Chondrocyte (in vitro differentiated cells): Measurements from ENCODE around the gene PREX1. TPM values are rescaled to one million over a fixed set of nuclear protein-coding genes. Genes with fewer than 3 reads are reported as not detected.

ENCODE experiments used
- DNase-seq: peaks from one replicate; pipeline ENCODE4 v3.0.0; 2021; ENCODE audit warnings: mixed read lengths, low spot score
- H3K27ac Mint-ChIP-seq: one replicate; pipeline ENCODE4 v1.8.0; 2021; ENCODE audit warnings: mild to moderate bottlenecking, moderate library complexity, mixed read lengths; ENCODE audit not compliant: unreplicated experiment
- H3K27me3 Mint-ChIP-seq: 2 replicates; pipeline ENCODE4 v1.8.0; 2021; ENCODE audit warnings: low read depth, mixed read lengths
- H3K36me3 Mint-ChIP-seq: 2 replicates; pipeline ENCODE4 v1.8.0; 2021; ENCODE audit warnings: low read depth, mixed read lengths
- H3K4me1 Mint-ChIP-seq: 2 replicates; pipeline ENCODE4 v1.8.0; 2021; ENCODE audit warnings: low read depth, mild to moderate bottlenecking, mixed read lengths
- H3K4me3 Mint-ChIP-seq: one replicate; pipeline ENCODE4 v1.8.0; 2021; ENCODE audit warnings: mild to moderate bottlenecking, moderate library complexity, mixed read lengths; ENCODE audit not compliant: unreplicated experiment
- H3K9me3 Mint-ChIP-seq: 2 replicates; pipeline ENCODE4 v1.8.0; 2021; ENCODE audit warnings: low read depth, mixed read lengths
- total RNA-seq: library from RNA; stranded (reverse); gene quantifications from 3 replicates; pipeline ENCODE4 v1.2.1, GENCODE V29; 2021
- TF ChIP-seq, protein P1 (sequence below): fragments of 200-600 bp; sonication (generic); IDR thresholded peaks from 2 replicates; pipeline ENCODE4 v1.5.0; 2021; ENCODE audit warnings: antibody characterized with exemption, mild to moderate bottlenecking, moderate library complexity

PREX1 gene
- total RNA-seq, 1 donor from 2014 or later = 3.0 TPM

DNA sequence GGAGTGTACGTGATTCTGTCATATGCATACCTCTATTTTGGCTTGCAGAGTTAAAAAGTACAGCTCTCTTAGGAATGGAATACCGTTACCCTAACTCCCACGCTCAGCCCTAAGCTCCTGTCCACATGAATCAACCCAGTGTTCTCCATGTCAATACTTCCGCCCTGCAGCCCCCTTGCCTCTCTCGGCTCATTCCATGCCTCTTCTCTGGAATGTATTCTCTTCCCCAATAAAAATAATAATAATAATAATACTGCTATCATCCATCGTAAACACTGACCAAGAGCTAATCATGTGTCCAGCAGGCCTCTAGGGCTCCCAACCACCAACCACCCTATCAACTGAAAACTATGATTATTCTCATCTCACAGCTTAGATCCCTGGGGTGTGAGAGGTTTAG is 100.6 kb downstream of the PREX1 start:
- Mint-ChIP-seq H3K9me3 (no peaks in the 10 kb centered on the region), H3K27me3 (no peaks in the 10 kb centered on the region), H3K27ac (no peak overlapping the region), H3K36me3 (no peaks in the 10 kb centered on the region), H3K4me3 (no peak overlapping the region), H3K4me1 (peaks cover 28% of the 10 kb centered on the region)
- DNase-seq = no peak
- TF ChIP-seq, protein P1, sequence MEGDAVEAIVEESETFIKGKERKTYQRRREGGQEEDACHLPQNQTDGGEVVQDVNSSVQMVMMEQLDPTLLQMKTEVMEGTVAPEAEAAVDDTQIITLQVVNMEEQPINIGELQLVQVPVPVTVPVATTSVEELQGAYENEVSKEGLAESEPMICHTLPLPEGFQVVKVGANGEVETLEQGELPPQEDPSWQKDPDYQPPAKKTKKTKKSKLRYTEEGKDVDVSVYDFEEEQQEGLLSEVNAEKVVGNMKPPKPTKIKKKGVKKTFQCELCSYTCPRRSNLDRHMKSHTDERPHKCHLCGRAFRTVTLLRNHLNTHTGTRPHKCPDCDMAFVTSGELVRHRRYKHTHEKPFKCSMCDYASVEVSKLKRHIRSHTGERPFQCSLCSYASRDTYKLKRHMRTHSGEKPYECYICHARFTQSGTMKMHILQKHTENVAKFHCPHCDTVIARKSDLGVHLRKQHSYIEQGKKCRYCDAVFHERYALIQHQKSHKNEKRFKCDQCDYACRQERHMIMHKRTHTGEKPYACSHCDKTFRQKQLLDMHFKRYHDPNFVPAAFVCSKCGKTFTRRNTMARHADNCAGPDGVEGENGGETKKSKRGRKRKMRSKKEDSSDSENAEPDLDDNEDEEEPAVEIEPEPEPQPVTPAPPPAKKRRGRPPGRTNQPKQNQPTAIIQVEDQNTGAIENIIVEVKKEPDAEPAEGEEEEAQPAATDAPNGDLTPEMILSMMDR = no peak

DNA sequence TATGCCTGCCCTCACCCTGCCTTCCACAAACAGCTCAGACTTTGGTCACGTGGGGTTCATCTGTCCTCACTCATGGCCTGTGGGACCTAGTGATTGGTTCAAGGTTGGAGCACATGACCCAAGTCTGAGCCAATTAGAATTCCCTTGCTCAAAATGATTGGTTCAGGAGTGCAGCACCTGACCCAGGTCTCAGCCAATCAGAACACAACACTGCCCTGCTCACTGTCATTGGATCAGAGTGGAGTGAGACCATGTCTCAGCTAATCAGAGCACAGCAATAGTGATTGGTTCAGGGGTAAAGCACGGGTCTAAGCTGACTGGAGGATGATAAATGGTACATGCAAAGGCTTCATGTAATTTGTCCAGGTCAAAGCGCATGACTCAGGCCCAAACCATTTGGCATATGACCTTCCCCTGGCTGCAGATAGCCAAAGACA is 102.2 kb downstream of the PREX1 start:
- H3K27me3 Mint-ChIP-seq = no peaks in the 10 kb centered on the region
- TF ChIP-seq, protein P1 = no peak
- H3K27ac Mint-ChIP-seq = no peak overlapping the region
- H3K4me3 Mint-ChIP-seq = no peak overlapping the region
- peaks cover 41% of the 10 kb centered on the region for H3K4me1 Mint-ChIP-seq
- no peak for DNase-seq
- peaks cover under 1% of the 10 kb centered on the region for H3K36me3 Mint-ChIP-seq
- no peaks in the 10 kb centered on the region for H3K9me3 Mint-ChIP-seq

DNA sequence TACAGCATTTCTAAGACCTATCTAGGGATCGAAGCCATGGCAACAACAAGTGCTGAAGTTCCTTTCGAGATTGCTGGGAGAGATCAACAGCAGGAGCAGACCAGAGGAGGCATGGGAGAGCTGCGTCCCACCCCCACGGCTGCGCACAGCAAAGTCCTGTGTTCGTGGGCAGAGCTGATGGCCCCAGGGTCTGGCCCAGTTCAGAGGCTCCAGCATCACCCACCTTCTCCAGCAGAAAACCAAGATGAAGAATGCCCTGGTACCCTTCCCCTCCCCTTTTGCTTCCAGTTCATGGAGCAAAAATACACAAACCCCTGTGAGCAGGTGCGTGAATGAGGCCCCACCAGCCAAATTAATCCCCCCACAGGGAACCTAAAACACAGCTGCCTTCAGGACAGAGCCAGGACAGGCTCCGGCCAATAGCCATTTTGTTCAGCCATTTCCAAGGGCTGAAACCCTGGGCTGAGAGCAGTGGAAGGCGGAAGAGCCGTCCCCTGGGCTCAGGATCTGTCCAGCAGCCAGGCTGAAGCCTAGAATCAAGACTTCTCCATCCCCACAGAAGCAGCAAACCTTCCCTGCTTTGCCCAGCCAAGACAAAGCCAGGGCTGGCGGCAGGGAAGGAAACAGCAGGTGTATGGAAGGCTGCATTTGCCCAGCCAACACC is 102.8 kb downstream of the PREX1 start:
- Mint-ChIP-seq H3K4me3 (no peak overlapping the region), H3K27ac (no peak overlapping the region), H3K27me3 (no peaks in the 10 kb centered on the region), H3K36me3 (peaks cover 2% of the 10 kb centered on the region), H3K4me1 (peaks cover 47% of the 10 kb centered on the region), H3K9me3 (no peaks in the 10 kb centered on the region)
- peak; percentile 35 for DNase-seq
- TF ChIP-seq, protein P1 = no peak

DNA sequence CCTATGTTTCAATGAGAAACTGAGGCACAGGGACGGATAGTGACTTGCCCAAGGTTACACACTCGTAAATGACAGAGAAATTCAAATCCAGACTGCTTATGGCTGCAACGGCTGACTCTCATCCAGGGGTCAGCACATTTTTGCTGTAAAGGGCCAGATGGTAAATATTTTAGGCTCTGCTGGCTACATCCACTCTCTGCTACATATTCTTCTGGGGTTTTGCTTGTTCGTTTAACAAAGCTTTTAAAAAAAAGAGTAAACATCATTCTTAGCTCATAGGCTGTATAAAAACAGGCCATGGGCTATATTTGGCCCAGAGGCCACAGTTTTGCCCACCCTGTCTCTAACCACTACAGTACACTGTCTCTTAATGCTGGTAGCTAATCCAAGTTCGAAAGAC is 103.4 kb downstream of the PREX1 start:
- Mint-ChIP-seq H3K4me3 (no peak overlapping the region), H3K4me1 (peaks cover 48% of the 10 kb centered on the region), H3K27me3 (no peaks in the 10 kb centered on the region), H3K36me3 (peaks cover 2% of the 10 kb centered on the region), H3K27ac (no peak overlapping the region), H3K9me3 (no peaks in the 10 kb centered on the region)
- TF ChIP-seq, protein P1 = no peak
- DNase-seq = no peak

DNA sequence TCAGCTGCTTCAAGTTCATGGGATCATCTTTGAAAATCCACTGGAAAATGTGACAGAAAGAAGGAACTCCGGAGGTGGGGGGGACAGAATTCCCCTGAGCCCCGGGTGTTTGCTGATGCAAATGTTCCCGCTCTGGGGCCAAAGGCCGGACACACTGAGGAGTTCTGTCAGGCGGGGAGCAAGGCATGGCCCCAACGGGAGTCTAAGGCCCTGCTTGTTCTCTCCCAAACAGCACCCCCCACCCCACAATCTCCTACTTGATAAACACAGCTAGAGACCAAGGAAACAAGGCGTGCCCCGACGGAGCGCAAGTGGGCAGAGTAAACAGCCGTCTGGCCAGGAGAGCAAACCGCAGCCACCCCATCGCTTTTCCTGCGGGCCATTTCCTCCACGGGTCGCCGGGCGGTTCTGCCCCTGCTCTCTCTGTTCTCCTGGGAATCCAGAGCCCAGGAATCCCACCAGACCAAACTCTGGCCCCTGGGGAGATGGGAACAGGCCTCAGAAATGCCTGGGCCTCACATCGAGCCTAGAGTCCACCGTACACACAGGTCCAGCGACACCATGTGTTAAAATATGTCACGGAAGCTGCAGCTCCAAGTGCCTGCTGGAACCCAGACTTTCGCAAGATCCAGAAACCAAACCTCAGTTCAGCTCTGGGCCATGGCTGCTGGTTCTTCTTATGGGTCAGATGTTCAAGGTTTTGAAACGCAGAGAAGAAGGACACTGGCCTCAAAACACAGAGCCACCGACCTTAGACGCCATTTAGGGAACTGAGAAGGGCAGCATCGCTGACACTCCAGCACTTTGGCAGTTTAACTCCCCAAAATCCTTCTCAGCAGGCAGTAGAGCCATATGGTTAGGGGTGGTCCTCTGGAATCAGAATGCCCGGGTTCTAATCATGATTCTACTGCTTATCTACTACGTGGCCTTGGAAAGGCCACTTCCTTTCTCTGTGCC is 104.2 kb downstream of the PREX1 start:
- TF ChIP-seq, protein P1 = peak; percentile 70
- Mint-ChIP-seq H3K4me1 (peaks cover 48% of the 10 kb centered on the region), H3K9me3 (no peaks in the 10 kb centered on the region), H3K36me3 (peaks cover 2% of the 10 kb centered on the region), H3K4me3 (no peak overlapping the region), H3K27ac (peak overlapping the region; percentile 94), H3K27me3 (no peaks in the 10 kb centered on the region)
- DNase-seq = peak; percentile 32
